GM23338 (cell line): Measurements from ENCODE around the gene PPIP5K2. TPM values are rescaled to one million over a fixed set of nuclear protein-coding genes. Genes with fewer than 3 reads are reported as not detected.

Experiments used
- ATAC-seq: fragments of 200-7000 bp; cut with Tn5 transposase; 3 replicates; pipeline ENCODE4 v1.9.1; 2020
- DNase-seq: peaks from one replicate; pipeline ENCODE4 v3.0.0-alpha.2; 2015; ENCODE audit warnings: low spot score
- H2AFZ ChIP-seq: fragments of 200-600 bp; sonication (generic); 2 replicates; pipeline ENCODE4 v1.8.0; 2016; ENCODE audit warnings: antibody characterized with exemption, mild to moderate bottlenecking, moderate library complexity
- H3F3A ChIP-seq: fragments of 200-600 bp; sonication (generic); replicated peaks from 2 replicates; pipeline ENCODE4 v1.8.0; 2017; ENCODE audit warnings: antibody characterized with exemption, mixed run types, low read depth
- H3K27ac ChIP-seq: fragments of 200-600 bp; sonication (generic); 2 replicates; pipeline ENCODE4 v1.6.1; 2016; ENCODE audit warnings: low read depth
- H3K27me3 ChIP-seq: fragments of 200-600 bp; sonication (generic); 2 replicates; pipeline ENCODE4 v1.8.0; 2016; ENCODE audit warnings: mild to moderate bottlenecking, mixed run types, moderate library complexity; ENCODE audit not compliant: insufficient read depth
- H3K36me3 ChIP-seq: fragments of 200-600 bp; sonication (generic); 2 replicates; pipeline ENCODE4 v1.8.0; 2016; ENCODE audit warnings: mild to moderate bottlenecking; ENCODE audit not compliant: insufficient read depth
- H3K4me1 ChIP-seq: fragments of 200-600 bp; sonication (generic); 2 replicates; pipeline ENCODE4 v1.8.0; 2016; ENCODE audit warnings: mild to moderate bottlenecking, moderate library complexity; ENCODE audit not compliant: insufficient read depth
- H3K4me2 ChIP-seq: fragments of 200-600 bp; sonication (generic); 2 replicates; pipeline ENCODE4 v1.7.1; 2017; ENCODE audit warnings: mixed run types
- H3K4me3 ChIP-seq: fragments of 200-600 bp; sonication (generic); 2 replicates; pipeline ENCODE4 v1.6.1; 2016; ENCODE audit warnings: mixed run types
- H3K79me2 ChIP-seq: fragments of 200-600 bp; sonication (generic); replicated peaks from 2 replicates; pipeline ENCODE4 v1.8.0; 2017; ENCODE audit warnings: mild to moderate bottlenecking; ENCODE audit not compliant: insufficient read depth
- H3K9me2 ChIP-seq: fragments of 200-600 bp; sonication (generic); 2 replicates; pipeline ENCODE4 v1.8.0; 2017; ENCODE audit not compliant: insufficient read depth
- H4K20me1 ChIP-seq: fragments of 200-600 bp; sonication (generic); replicated peaks from 2 replicates; pipeline ENCODE4 v1.8.0; 2017; ENCODE audit warnings: mild to moderate bottlenecking; ENCODE audit not compliant: insufficient read depth
- H3K27ac Mint-ChIP-seq: 2 replicates; pipeline ENCODE4 v1.8.0; 2020; ENCODE audit warnings: inconsistent platforms, mild to moderate bottlenecking, moderate library complexity, mixed read lengths
- H3K27me3 Mint-ChIP-seq: 3 replicates; pipeline ENCODE4 v1.8.0; 2022; ENCODE audit warnings: low read depth, mild to moderate bottlenecking, moderate library complexity, mixed read lengths, inconsistent platforms; ENCODE audit not compliant: insufficient read depth, poor library complexity
- H3K36me3 Mint-ChIP-seq: 3 replicates; pipeline ENCODE4 v1.8.0; 2021; ENCODE audit warnings: low read depth, mild to moderate bottlenecking, inconsistent platforms, moderate library complexity, mixed read lengths
- H3K4me1 Mint-ChIP-seq: 3 replicates; pipeline ENCODE4 v1.8.0; 2020; ENCODE audit warnings: mild to moderate bottlenecking, inconsistent platforms, mixed read lengths
- H3K4me3 Mint-ChIP-seq: 3 replicates; pipeline ENCODE4 v1.8.0; 2021; ENCODE audit warnings: moderate library complexity, mild to moderate bottlenecking, inconsistent platforms, mixed read lengths
- H3K9me3 Mint-ChIP-seq: 3 replicates; pipeline ENCODE4 v1.8.0; 2020; ENCODE audit warnings: moderate library complexity, mild to moderate bottlenecking, inconsistent platforms, mixed read lengths
- EZH2phosphoT487 ChIP-seq: fragments of 200-600 bp; sonication (generic); IDR thresholded peaks from one replicate; pipeline ENCODE4 v1.8.1; 2018; ENCODE audit warnings: antibody characterized with exemption; ENCODE audit not compliant: unreplicated experiment
- NANOG ChIP-seq: IDR thresholded peaks from 2 replicates; pipeline ENCODE4 v1.6.1; 2016; ENCODE audit warnings: antibody characterized with exemption, borderline replicate concordance
- POLR2AphosphoS5 ChIP-seq: IDR thresholded peaks from 2 replicates; pipeline ENCODE4 v1.6.1; 2016; ENCODE audit warnings: antibody characterized with exemption, low read depth
- ZNF114 ChIP-seq: fragments of 250-450 bp; sonication (Bioruptor Pico); IDR thresholded peaks from 2 replicates; pipeline ENCODE4 v1.5.0; 2020; ENCODE audit warnings: mild to moderate bottlenecking, moderate library complexity
- polyA plus RNA-seq: library from polyadenylated mRNA; unstranded; fragments of >200 nt; fragmentation: Nextera tagmentation; extraction: Ambion mirVana; gene quantifications from 2 replicates; pipeline ENCODE4 v1.2.1, GENCODE V29; 2016
- total RNA-seq: library from RNA; depleted of rRNA; stranded (reverse); fragments of >200 nt; shearing (Covaris generic); gene quantifications from 2 replicates; pipeline ENCODE4 v1.2.3, GENCODE V29; 2014
- TF ChIP-seq, protein P1 (sequence below): fragments of 250-450 bp; sonication (Bioruptor Pico); IDR thresholded peaks from 2 replicates; pipeline ENCODE4 v1.5.0; 2020; ENCODE audit warnings: mild to moderate bottlenecking, moderate library complexity
- TF ChIP-seq, protein P2 (sequence below): IDR thresholded peaks from one replicate; pipeline ENCODE4 v1.6.1; 2018; ENCODE audit warnings: antibody characterized with exemption; ENCODE audit not compliant: unreplicated experiment

PPIP5K2 gene
- total and polyA plus RNA-seq, 2 experiments from 2014 or later = 41.7 to 45.4 TPM

DNA sequence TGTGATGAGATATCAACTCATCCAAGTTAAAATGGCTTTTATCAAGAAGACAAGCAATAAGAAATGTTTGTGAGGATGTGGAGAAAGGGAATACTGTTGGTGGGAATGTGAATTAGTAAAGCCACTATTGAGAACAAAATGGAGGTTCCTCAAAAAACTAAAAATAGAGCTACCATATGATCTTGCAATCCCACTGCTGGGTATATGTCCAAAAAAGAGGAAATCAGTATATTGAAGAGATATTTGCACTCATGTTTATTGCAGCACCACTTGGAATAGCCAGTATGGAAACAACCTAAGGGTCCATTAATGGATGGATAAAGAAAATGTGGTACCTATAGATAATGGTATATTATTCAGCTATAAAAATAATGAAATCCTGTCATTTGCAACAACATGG, 25.1 kb downstream of the PPIP5K2 start:
- no peaks in the 10 kb centered on the region for H3K27me3 Mint-ChIP-seq
- no peak overlapping the region for H3K27ac Mint-ChIP-seq
- no peaks in the 10 kb centered on the region for H3K4me1 Mint-ChIP-seq
- H3K36me3 ChIP-seq = no peaks in the 10 kb centered on the region; the same call in 1 of the 2 replicates
- DNase-seq (no peak), ATAC-seq (no peak)
- no peak overlapping the region for H3K4me2 ChIP-seq
- peaks cover 15% of the 10 kb centered on the region for H3K36me3 Mint-ChIP-seq
- H3K79me2 ChIP-seq = no peaks in the 10 kb centered on the region
- TF ChIP-seq, protein P1, sequence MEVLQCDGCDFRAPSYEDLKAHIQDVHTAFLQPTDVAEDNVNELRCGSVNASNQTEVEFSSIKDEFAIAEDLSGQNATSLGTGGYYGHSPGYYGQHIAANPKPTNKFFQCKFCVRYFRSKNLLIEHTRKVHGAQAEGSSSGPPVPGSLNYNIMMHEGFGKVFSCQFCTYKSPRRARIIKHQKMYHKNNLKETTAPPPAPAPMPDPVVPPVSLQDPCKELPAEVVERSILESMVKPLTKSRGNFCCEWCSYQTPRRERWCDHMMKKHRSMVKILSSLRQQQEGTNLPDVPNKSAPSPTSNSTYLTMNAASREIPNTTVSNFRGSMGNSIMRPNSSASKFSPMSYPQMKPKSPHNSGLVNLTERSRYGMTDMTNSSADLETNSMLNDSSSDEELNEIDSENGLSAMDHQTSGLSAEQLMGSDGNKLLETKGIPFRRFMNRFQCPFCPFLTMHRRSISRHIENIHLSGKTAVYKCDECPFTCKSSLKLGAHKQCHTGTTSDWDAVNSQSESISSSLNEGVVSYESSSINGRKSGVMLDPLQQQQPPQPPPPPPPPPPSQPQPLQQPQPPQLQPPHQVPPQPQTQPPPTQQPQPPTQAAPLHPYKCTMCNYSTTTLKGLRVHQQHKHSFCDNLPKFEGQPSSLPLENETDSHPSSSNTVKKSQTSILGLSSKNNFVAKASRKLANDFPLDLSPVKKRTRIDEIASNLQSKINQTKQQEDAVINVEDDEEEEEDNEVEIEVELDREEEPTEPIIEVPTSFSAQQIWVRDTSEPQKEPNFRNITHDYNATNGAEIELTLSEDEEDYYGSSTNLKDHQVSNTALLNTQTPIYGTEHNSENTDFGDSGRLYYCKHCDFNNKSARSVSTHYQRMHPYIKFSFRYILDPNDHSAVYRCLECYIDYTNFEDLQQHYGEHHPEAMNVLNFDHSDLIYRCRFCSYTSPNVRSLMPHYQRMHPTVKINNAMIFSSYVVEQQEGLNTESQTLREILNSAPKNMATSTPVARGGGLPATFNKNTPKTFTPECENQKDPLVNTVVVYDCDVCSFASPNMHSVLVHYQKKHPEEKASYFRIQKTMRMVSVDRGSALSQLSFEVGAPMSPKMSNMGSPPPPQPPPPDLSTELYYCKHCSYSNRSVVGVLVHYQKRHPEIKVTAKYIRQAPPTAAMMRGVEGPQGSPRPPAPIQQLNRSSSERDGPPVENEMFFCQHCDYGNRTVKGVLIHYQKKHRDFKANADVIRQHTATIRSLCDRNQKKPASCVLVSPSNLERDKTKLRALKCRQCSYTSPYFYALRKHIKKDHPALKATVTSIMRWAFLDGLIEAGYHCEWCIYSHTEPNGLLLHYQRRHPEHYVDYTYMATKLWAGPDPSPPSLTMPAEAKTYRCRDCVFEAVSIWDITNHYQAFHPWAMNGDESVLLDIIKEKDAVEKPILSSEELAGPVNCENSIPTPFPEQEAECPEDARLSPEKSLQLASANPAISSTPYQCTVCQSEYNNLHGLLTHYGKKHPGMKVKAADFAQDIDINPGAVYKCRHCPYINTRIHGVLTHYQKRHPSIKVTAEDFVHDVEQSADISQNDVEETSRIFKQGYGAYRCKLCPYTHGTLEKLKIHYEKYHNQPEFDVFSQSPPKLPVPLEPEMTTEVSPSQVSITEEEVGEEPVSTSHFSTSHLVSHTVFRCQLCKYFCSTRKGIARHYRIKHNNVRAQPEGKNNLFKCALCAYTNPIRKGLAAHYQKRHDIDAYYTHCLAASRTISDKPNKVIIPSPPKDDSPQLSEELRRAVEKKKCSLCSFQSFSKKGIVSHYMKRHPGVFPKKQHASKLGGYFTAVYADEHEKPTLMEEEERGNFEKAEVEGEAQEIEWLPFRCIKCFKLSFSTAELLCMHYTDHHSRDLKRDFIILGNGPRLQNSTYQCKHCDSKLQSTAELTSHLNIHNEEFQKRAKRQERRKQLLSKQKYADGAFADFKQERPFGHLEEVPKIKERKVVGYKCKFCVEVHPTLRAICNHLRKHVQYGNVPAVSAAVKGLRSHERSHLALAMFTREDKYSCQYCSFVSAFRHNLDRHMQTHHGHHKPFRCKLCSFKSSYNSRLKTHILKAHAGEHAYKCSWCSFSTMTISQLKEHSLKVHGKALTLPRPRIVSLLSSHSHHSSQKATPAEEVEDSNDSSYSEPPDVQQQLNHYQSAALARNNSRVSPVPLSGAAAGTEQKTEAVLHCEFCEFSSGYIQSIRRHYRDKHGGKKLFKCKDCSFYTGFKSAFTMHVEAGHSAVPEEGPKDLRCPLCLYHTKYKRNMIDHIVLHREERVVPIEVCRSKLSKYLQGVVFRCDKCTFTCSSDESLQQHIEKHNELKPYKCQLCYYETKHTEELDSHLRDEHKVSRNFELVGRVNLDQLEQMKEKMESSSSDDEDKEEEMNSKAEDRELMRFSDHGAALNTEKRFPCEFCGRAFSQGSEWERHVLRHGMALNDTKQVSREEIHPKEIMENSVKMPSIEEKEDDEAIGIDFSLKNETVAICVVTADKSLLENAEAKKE (CRISPR knock-in tag) = no peak
- no peak for TF ChIP-seq EZH2phosphoT487
- TF ChIP-seq, protein P2, sequence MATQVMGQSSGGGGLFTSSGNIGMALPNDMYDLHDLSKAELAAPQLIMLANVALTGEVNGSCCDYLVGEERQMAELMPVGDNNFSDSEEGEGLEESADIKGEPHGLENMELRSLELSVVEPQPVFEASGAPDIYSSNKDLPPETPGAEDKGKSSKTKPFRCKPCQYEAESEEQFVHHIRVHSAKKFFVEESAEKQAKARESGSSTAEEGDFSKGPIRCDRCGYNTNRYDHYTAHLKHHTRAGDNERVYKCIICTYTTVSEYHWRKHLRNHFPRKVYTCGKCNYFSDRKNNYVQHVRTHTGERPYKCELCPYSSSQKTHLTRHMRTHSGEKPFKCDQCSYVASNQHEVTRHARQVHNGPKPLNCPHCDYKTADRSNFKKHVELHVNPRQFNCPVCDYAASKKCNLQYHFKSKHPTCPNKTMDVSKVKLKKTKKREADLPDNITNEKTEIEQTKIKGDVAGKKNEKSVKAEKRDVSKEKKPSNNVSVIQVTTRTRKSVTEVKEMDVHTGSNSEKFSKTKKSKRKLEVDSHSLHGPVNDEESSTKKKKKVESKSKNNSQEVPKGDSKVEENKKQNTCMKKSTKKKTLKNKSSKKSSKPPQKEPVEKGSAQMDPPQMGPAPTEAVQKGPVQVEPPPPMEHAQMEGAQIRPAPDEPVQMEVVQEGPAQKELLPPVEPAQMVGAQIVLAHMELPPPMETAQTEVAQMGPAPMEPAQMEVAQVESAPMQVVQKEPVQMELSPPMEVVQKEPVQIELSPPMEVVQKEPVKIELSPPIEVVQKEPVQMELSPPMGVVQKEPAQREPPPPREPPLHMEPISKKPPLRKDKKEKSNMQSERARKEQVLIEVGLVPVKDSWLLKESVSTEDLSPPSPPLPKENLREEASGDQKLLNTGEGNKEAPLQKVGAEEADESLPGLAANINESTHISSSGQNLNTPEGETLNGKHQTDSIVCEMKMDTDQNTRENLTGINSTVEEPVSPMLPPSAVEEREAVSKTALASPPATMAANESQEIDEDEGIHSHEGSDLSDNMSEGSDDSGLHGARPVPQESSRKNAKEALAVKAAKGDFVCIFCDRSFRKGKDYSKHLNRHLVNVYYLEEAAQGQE = no peak
- no peak for TF ChIP-seq ZNF114 (CRISPR knock-in tag)
- no peak for TF ChIP-seq NANOG
- no peak for TF ChIP-seq POLR2AphosphoS5
- no peaks in the 10 kb centered on the region for H3K4me1 ChIP-seq
- no peak overlapping the region for H3K4me3 ChIP-seq
- H3K27me3 ChIP-seq = no peaks in the 10 kb centered on the region
- H3K27ac ChIP-seq = no peak overlapping the region
- H3K9me3 Mint-ChIP-seq = peaks cover 8% of the 10 kb centered on the region; the same call in 1 of the 3 replicates
- H4K20me1 ChIP-seq = no peaks in the 10 kb centered on the region
- no peaks in the 10 kb centered on the region for H3F3A ChIP-seq
- no peak overlapping the region for H3K4me3 Mint-ChIP-seq
- no peaks in the 10 kb centered on the region for H3K9me2 ChIP-seq
- no peak overlapping the region for H2AFZ ChIP-seq
